ENCODE data around the gene THADA.

THADA gene

DNA sequence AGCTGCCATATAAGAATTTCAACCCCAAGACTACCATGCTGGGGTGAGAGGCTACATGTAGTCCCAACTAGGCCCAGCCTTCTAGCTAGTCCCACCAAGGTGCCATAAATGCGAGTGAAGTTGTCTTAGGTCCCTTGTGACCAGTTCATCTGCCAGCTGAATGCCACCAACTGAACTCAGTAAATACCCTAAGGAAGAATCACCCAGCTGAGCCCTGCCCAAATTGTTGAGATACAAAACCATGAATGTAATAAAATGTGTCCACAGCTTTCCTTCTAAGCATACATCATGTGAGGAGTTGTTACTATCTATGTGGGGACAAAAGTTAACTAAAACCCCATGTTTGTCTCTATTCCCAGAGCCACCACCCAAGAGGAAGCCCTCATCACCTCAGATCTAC is 70.3 kb downstream of the THADA start:
- H2AFZ ChIP-seq (ENCODE audit: low read depth, low read length, severe bottlenecking) = no peak overlapping the region
- no peak overlapping the region for H3K4me3 ChIP-seq (ENCODE audit: insufficient read depth, low read length, poor library complexity, severe bottlenecking)
- no peaks in the 10 kb centered on the region for H3F3A ChIP-seq (ENCODE audit: insufficient read depth)
- H3K9me2 ChIP-seq (replicated peaks; ENCODE audit: insufficient read depth, low read length) = no peaks in the 10 kb centered on the region
- H3K9ac ChIP-seq (ENCODE audit: low read length) = no peak overlapping the region
- H3K9me3 ChIP-seq (ENCODE audit: insufficient read depth, low read length) = no peaks in the 10 kb centered on the region
- TF ChIP-seq, protein P1, sequence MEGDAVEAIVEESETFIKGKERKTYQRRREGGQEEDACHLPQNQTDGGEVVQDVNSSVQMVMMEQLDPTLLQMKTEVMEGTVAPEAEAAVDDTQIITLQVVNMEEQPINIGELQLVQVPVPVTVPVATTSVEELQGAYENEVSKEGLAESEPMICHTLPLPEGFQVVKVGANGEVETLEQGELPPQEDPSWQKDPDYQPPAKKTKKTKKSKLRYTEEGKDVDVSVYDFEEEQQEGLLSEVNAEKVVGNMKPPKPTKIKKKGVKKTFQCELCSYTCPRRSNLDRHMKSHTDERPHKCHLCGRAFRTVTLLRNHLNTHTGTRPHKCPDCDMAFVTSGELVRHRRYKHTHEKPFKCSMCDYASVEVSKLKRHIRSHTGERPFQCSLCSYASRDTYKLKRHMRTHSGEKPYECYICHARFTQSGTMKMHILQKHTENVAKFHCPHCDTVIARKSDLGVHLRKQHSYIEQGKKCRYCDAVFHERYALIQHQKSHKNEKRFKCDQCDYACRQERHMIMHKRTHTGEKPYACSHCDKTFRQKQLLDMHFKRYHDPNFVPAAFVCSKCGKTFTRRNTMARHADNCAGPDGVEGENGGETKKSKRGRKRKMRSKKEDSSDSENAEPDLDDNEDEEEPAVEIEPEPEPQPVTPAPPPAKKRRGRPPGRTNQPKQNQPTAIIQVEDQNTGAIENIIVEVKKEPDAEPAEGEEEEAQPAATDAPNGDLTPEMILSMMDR (IDR thresholded peaks at IDR 0.05; ENCODE audit: insufficient read depth, low read length, poor library complexity, severe bottlenecking) = no peak
- TF ChIP-seq EZH2phosphoT487 (conservative IDR thresholded peaks at IDR 0.05; ENCODE audit: low read length) = no peak
- H3K27me3 ChIP-seq (ENCODE audit: low read length) = no peaks in the 10 kb centered on the region
- peaks cover 29% of the 10 kb centered on the region for H3K36me3 ChIP-seq (ENCODE audit: low read length)
- H4K20me1 ChIP-seq (ENCODE audit: low read depth, low read length) = no peaks in the 10 kb centered on the region
- no peaks in the 10 kb centered on the region for H3K79me2 ChIP-seq (ENCODE audit: insufficient read depth, low read length)
- H3K27ac ChIP-seq (ENCODE audit: low read depth, low read length) = no peak overlapping the region
- H3K4me2 ChIP-seq (ENCODE audit: low read depth, low read length, poor library complexity, severe bottlenecking) = no peak overlapping the region

DNA sequence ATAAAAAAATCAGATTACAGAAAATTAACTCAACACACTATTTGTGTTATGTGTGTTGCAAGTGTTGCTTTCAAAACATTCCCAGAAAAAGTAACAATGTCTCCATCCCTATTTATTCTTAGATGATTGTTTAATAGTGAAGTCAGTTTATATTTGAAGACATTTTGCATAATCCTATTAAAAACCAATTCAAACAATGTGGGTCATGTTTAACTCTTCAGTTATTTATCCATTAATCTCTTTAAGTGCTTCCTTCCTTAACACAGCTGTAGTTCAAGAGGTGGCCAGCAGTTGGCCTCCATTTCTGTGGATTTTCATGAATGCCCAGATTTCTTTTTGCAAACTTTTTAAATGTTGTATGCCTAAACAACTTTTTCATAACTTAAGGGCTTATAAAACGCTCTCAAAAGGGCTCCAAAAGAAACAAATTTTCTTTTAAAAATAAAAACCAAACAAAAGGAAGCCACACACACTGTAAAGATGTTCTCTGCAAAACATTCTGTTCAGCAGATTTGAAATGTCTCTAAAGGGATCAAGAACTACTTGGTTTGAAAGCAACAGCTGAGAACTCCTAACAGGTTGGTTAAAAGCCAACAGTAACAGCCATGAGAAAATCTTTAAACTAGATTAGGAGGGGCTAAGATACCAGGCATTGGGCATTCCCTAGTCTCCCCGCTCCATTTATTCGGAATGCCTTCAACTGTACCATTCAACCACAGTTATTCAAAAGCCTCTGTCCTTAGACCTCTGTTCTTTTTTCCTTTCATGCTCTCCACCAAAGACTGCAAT is 71.5 kb downstream of the THADA start:
- Histone ChIP-seq H3K36me3 (ENCODE audit: low read length) (peaks cover 27% of the 10 kb centered on the region), H4K20me1 (ENCODE audit: low read depth, low read length) (no peaks in the 10 kb centered on the region), H3K9me2 (replicated peaks; ENCODE audit: insufficient read depth, low read length) (no peaks in the 10 kb centered on the region), H3K4me3 (ENCODE audit: insufficient read depth, low read length, poor library complexity, severe bottlenecking) (no peak overlapping the region), H2AFZ (ENCODE audit: low read depth, low read length, severe bottlenecking) (no peak overlapping the region), H3K27ac (ENCODE audit: low read depth, low read length) (no peak overlapping the region), H3K4me2 (ENCODE audit: low read depth, low read length, poor library complexity, severe bottlenecking) (no peak overlapping the region), H3F3A (ENCODE audit: insufficient read depth) (no peaks in the 10 kb centered on the region), H3K79me2 (ENCODE audit: insufficient read depth, low read length) (no peaks in the 10 kb centered on the region), H3K27me3 (ENCODE audit: low read length) (no peaks in the 10 kb centered on the region), H3K9ac (ENCODE audit: low read length) (no peak overlapping the region), H3K9me3 (ENCODE audit: insufficient read depth, low read length) (no peaks in the 10 kb centered on the region)
- TF ChIP-seq, protein P1 (IDR thresholded peaks at IDR 0.05; ENCODE audit: insufficient read depth, low read length, poor library complexity, severe bottlenecking) = no peak
- no peak for TF ChIP-seq EZH2phosphoT487 (conservative IDR thresholded peaks at IDR 0.05; ENCODE audit: low read length)

DNA sequence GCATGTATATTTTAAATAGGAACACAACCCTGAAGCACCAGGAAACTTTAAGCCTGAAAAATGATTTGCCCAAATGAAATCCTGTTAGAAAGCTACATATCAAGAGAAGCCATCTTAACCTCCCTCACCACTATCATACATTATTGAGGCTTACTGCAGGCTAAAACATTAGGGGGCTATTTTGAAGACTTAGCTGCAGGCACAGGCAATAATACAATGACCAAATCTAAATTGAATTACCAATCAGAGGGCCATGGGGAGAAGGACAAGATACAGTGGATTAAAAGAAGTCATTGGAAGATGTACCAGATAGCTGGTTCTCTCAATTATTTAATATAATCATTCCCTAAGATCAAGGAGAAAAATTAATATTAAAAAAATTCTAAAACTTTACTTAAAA is 73.7 kb downstream of the THADA start:
- Histone ChIP-seq H3K36me3 (ENCODE audit: low read length) (peaks cover 18% of the 10 kb centered on the region), H3K79me2 (ENCODE audit: insufficient read depth, low read length) (no peaks in the 10 kb centered on the region), H3K9me2 (replicated peaks; ENCODE audit: insufficient read depth, low read length) (no peaks in the 10 kb centered on the region), H3K4me2 (ENCODE audit: low read depth, low read length, poor library complexity, severe bottlenecking) (no peak overlapping the region), H2AFZ (ENCODE audit: low read depth, low read length, severe bottlenecking) (no peak overlapping the region), H3F3A (ENCODE audit: insufficient read depth) (no peaks in the 10 kb centered on the region), H3K27me3 (ENCODE audit: low read length) (no peaks in the 10 kb centered on the region), H3K9me3 (ENCODE audit: insufficient read depth, low read length) (no peaks in the 10 kb centered on the region), H4K20me1 (ENCODE audit: low read depth, low read length) (no peaks in the 10 kb centered on the region), H3K4me3 (ENCODE audit: insufficient read depth, low read length, poor library complexity, severe bottlenecking) (no peak overlapping the region), H3K9ac (ENCODE audit: low read length) (no peak overlapping the region), H3K27ac (ENCODE audit: low read depth, low read length) (no peak overlapping the region)
- no peak for TF ChIP-seq EZH2phosphoT487 (conservative IDR thresholded peaks at IDR 0.05; ENCODE audit: low read length)
- TF ChIP-seq, protein P1 (IDR thresholded peaks at IDR 0.05; ENCODE audit: insufficient read depth, low read length, poor library complexity, severe bottlenecking) = no peak
